CD4-positive, alpha-beta T cell treated with Interleukin-6 for 4 hours (primary cell): Measurements from ENCODE around the gene KRT16.
"Not testable (repeated sequence)": the region's sequence is repeated elsewhere in the genome, so short reads cannot be mapped to it uniquely, and the experiment has no call there.

Experiments
- DNase-seq: peaks from one replicate; pipeline ENCODE4 v3.0.0-alpha.2; 2020; ENCODE audit warnings: mixed read lengths

The KRT16 gene

GRCh38 chr17:41647038-41647813, 34.7 kb upstream of the KRT16 start:
- DNase-seq = no peak

DNA sequence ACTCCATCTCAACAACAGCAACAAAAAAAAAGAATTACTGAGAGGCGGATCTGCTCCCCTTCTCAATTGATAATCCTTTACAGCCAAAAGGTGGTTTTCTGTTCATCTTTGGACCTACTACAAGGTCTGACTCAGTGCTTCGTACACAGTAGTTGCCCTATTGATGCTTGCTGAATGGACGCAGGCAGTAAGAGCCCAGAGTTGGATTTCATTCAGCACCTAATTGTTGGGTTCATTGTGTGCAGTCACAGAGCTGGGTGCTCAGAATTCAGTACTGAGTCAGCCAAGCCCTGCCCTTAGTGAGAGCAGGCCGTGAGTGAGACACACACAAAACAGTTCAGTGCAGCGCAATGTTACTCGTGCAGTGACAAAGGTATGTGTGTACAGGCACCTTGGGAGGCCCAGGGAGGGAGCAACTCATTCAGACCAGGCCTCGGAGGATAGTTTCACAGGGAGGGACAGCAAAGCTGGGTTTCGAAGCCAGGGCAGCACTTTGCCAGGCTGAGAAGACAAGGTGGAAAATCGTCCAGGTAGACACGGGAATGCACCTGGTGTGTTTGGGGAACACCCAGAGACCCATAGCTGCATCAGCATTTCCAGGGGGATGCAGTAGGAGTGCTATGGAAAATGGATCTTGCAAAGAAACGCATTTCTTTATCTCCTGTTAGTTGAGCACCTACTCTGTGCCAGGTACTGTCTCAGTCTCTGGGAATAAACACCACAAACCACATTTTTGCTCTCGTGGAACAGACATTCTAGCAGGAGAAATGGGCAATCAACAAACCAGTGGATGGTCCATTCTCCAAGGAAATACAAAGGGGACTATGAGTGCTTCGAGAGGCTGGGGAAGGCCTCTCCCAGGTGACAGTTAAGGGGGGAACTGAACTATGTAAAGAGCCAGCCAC, 29.9 kb upstream of the KRT16 start:
- no peak for DNase-seq

GRCh38 chr17:41640596-41640995, 28.0 kb upstream of the KRT16 start:
- DNase-seq = not testable (repeated sequence)

GRCh38 chr17:41639492-41640473, 27.2 kb upstream of the KRT16 start:
- DNase-seq = no peak

GRCh38 chr17:41638941-41639340, 26.4 kb upstream of the KRT16 start:
- no peak for DNase-seq

GRCh38 chr17:41638194-41638593, 25.6 kb upstream of the KRT16 start:
- no peak for DNase-seq

- no peak for DNase-seq
These were observed 24.1 kb upstream of the KRT16 start for GRCh38 chr17:41636652-41637051.

DNA sequence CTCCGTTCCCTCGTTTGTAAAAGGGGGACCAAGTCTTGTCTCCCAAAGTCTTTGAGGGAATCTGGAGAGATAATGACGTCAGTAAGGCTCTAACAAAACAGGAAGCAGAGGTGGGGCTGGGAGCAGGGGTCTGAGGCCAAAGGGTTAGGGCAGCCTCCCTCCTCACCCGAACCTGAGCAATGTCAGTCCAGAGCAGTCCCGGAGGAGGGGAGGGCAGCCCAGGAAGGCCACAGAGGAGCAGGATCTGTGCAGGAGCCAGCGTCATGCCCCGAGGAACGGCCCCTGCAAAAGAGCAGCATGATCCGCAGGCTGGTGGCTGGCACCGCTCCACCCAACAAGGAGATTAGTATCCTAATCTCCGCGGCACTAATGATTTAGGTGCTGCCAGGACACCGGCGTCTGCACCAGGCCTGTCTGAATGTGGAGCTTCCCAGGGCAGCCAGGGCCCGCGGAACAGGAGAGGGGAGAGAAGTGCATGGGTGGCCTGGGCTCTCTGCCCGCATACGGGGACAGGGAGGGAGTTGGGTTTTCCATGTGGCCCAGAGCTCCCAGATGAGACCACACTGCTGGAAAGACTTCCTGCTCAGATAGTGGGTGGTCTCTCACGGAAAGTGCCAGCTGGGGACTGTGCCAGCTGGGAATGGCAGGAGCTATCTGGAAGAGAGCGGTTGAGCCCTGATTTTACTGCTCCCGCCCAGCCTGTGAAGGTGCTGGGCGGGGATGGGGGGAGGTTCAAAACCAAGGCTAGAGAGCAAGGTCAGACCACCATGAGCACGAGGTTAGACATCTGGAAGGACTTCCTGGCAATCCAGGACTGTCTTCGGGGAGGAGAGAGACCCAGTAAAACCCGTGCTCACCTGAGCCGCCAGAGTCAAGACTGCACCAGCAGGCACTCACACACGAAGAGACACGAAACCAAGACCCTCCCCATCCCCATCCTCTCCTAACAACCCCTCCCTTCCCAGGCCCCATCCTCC, 22.8 kb upstream of the KRT16 start:
- DNase-seq = no peak

DNA sequence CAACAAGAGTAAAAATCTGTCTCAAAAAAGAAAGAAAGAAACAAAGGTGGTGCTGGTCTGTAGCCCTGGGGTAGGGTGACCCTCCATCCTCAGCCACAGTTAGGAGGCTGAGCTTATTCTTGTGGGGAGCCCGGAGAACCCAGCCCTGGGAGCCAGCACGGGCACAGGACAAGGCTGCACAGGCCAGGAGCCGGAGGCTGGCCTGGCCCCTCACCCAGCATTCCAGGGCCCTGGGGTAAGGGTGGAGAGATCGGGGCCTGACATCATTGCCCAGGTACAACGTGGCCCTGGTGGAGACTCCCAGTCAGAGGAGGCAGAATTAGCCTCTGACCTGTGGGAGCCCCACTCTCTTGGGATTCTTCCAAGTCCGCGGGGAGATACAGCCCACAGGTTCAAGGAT, 22.1 kb upstream of the KRT16 start:
- DNase-seq = no peak

DNA sequence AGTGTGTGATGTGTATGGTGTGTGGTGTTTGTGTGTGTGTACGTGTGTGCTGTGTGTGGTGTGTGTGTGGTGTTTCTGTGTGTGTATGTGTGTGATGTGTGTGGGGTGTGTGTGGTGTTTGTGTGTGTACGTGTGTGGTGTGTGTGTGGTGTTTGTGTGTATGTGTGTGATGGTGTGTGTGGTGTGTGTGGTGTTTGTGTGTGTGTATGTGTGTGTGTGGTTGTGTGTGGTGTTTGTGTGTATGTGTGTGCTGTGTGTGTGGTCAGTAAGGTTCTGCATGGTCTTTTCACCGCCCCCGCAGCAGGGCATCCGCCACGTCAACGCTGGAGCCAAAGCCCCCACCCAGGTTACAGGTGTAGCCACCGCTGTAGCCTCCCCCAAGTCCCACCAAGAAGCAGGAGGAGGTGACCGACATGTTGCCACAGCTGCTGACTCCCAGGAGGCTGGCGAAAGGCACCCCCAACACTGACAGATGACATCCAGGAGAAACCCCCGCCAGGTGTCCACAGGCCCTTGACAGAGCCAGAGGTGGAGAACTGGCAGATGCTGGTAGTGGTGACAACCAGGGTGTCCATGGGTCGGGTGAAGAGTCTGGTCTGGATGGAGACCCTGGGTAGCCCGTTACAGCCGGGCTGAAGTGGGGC, 21.1 kb upstream of the KRT16 start:
- no peak for DNase-seq

DNA sequence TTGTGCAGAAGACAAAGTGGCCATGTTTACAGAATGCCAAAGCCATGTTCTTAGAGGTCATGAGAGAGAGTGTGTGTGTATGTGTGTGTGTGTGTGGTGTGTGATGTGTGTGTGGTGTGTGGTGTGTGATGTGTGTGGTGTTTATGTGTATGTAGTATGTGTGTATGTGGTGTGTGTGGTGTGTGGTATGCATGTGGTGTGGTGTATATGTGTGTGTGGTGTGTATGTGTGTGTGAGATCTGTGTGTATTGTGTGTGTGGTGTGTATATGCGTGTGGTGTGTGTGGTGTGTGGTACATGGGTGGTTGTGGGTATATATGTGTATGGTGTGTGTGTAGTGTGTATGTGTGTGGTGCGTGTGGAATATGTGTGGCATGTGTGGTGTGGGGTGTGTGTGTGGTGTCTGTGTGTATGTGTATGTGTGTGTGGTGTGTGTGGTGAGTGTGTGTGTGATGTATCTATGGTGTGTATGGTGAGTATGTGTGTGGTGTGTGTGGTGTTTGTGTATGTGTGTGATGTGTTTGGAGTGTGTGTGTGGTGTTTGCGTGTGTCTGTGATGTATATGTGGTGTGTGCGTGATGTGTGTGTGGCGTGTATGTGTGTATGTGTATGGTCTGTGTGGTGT, 20.0 kb upstream of the KRT16 start:
- no peak for DNase-seq

- no peak for DNase-seq
These were observed 19.3 kb upstream of the KRT16 start for GRCh38 chr17:41631898-41632285.

DNA sequence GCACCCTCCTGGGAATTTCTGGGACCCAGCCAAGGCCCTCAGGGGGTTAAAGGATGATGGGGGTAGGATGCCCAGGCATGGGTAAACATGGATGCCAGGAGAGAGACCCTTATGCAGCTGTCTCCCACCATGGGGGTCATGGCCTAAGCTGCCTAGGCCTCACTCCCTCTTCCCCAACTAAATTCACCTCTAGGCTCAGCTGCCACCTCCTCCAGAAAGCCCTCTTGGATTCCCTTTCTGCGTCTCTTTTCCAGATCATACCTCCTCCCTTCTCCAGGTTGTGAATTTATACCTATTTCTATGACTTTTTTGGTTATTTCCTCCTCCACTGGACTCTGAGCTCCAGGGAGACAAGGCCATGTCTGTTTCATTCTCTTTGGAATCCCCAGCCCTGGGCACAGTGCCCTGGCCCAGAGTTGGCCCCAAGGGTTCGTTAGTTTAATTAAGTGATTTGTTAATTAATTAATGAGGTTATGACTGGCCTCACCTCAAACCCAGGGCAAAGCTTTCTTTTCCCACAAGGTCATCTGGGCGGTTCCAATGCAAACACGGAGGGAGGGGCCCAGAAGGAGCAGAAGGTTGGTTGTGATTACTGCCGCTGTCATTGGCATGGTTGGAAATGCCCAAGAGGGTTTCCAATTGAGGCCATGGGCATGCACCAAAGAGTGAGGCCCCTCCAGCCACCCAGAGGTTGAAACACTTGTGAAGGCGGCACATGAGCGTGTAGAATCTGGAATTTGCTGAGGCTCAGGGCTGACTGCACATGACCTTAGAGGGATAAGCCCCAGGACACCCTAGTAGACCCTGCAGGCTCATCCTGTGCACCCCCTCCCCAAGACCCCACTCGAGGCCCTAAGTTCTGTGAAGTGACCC, 18.7 kb upstream of the KRT16 start:
- no peak for DNase-seq

GRCh38 chr17:41629826-41630670, 17.5 kb upstream of the KRT16 start:
- no peak for DNase-seq

DNA sequence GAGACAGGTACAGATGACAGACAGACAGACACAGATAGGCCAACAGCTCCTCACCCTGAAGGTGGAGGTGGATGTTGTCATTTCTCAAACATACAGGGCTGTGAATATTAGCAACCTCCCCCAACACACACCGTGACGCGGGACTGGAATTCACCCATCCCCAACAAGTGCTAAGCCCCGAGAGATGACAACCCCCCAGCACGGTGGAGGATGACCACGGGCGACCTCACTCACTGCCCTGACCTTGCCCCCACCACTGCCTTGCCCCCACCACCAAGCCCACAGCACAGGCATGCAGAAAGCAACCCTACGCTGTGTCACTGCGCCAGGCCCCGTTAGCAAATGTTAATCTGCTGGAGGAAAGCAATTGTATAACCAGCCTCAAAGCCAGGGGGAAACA, 16.7 kb upstream of the KRT16 start:
- DNase-seq = no peak

GRCh38 chr17:41628621-41629255, 16.2 kb upstream of the KRT16 start:
- not testable (repeated sequence) for DNase-seq

GRCh38 chr17:41628073-41628370, 15.5 kb upstream of the KRT16 start:
- DNase-seq = not testable (repeated sequence)
